Activated CD4-positive, alpha-beta T cell treated with anti-CD3 and anti-CD28 coated beads, Interleukin-2, amount 50 U/mL, for 4 hours (primary cell): ENCODE measurements around the gene NMNAT2.
"Not testable (repeated sequence)": the region's sequence is repeated elsewhere in the genome, so short reads cannot be mapped to it uniquely, and the experiment has no call there.

ENCODE experiments used
- DNase-seq, 2 experiments: peaks; one replicate each; pipeline ENCODE4 v3.0.0-alpha.2; 2020

The NMNAT2 gene

GRCh38 chr1:183282101-183282855 lies 135.9 kb downstream of the NMNAT2 start:
- DNase-seq, result no peak

DNA sequence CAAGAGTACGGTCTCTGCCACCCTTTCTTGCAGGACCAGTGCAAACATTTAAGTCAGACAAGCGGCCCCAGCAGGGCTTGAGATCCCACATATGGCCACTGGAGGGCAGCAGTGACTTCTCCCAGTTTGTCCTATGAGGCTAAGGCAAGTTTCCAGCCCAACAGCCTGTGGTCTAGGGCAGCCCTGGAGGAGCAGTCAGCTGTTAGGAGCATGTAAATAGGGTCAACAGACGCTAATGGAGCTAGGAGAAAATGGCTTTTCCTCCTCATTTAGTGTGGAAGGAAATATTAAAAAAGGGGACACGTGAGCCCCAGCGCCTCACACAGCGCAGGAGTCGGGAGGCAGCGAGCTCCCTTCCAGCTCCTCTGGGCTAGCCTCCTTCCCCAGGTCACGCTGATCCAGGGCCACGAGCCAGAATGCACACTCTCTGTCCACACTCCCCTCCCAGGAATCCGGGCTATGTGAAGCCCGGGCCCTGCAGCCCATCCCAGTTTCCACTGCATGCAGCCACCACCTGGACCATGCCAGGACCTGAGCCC lies 136.6 kb downstream of the NMNAT2 start:
- DNase-seq, result peak; percentile 60 to 67

DNA sequence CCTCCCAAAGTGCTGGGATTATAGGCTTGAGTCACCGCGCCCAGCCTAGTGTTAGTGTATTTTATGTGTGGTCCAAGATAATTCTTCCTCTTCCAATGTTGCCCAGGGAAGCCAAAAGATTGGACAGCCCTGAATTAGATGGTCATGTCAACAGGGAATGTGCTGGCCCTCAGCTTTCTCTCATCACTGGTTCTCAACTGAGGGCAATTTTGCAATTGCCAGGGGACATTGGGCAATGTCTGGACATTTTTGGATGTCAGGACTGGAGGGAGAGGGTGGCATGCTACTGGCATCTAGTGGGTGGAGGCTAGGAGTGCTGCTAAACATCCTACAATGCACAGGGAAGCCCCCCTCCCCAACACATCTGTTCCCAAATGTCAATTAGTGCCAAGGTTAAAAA lies 137.1 kb downstream of the NMNAT2 start:
- DNase-seq, result no peak

DNA sequence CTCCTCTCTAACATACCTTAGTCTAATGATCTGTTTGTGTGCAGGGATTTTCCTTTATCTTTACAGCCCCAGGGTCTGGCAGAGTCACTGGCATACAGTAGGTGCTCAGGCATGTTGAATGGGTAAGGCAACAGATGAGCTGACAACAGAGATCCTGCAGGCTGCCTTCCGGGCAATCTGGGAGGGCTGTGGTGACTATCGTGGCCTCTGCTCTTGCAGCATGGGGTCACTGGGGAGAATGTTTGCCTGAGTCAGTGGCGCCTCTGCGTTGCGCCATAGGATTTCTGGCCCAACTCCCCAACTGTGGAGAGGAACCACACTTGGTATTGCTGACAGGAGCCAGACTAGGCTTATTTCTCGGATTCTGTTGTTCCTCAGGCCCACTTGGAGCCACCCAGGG lies 138.3 kb downstream of the NMNAT2 start:
- DNase-seq, result no peak

DNA sequence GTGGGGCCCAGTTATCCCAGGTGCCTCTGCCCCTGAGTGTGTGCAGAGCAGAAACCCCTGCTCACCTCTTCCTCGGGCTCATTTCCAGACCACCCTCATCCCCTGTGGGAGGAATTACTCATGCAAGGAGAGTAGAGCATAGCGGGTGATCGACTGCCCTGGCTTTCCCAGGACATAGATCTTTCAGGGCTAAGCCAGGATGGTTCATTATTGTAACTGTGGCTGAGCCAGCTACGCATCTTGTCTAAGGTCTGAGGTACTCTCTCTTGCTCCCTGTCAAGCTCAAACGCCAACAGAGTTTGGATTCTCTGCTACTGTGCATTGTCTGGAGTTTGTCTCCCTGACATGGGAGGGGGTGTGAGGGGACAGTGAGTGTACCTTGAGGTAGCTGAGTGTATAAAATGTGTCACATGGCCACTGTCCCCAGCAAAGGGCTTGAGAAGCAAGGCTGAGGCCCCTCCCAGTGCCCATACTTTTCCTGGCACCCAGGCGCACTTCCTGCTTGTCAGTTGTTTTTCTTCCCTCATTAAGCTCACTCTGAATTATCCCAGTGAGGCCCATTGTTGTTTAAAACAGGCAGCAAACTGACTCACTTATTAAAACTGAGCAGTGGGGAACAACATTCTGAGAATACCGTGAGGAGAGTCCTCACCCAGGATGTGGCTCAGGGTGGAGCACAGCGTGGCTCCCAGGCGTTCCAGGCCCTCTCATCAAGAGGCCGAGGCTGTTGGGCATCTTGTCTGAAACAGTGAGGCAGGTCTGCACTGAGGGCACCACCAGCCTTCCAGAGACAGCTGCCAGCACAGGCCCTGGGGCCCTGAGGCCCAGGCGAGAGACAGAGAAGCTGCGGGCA lies 139.2 kb downstream of the NMNAT2 start:
- no peak for DNase-seq

GRCh38 chr1:183277821-183278738 lies 140.1 kb downstream of the NMNAT2 start:
- DNase-seq, result no peak

GRCh38 chr1:183276386-183277080 lies 141.6 kb downstream of the NMNAT2 start:
- DNase-seq, result no peak

DNA sequence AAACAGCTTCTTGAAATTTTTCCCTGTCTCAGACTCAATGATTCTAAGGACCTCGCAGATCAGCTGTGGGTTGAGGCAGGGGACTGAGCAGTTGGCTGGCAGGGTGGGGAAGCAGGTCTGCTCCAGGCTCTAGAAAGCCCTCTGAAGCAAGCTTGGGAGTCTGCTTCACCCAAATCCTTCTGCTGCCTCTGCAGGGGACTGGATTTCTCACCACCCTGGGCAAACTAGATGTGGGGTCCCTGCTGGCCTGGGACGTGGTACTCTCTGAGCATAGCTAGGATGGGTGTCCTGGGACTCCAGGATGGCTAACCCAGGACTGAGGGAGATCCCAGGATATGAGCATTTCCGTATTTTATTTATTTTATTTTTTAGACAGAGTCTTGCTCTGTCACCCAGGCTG lies 142.9 kb downstream of the NMNAT2 start:
- no peak for DNase-seq

DNA sequence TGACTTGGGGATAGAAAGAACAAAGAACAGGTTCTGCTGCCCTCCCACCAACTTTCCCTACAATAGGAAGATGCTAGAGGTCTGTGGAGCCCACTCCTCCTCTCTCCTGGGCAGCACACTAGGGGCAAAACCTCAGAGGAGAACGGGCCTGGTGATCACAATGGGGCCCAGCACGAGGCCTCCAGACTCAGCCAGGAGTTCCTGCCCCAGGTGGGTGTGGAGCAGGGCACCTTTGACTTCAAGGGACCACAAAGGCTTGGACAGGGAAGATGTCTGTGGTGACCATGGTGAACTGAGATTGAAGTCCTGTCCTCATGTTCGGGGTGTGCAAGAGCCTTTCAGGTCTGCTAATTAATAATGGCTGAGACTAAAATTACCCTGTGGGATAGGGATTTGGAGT lies 143.3 kb downstream of the NMNAT2 start:
- no peak for DNase-seq

DNA sequence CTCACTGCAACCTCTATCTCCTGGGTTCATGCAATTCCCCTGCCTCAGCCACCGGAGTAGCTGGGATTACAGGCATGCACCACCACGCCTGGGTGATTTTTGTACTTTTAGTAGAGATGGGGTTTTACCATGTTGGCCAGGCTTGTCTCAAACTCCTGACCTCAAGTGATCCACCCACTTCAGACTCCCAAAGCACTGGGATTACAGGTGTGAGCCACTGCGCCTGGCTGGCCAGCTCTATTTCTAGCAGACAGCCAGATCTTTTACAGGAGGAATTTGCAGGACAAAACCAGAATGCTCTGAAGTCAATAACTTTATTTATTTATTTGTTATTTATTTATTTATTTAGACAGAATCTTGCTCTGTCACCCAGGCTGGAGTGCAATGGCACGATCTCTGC lies 144.2 kb downstream of the NMNAT2 start:
- DNase-seq, result not testable (repeated sequence)

GRCh38 chr1:183273300-183273699 lies 144.9 kb downstream of the NMNAT2 start:
- no peak for DNase-seq

DNA sequence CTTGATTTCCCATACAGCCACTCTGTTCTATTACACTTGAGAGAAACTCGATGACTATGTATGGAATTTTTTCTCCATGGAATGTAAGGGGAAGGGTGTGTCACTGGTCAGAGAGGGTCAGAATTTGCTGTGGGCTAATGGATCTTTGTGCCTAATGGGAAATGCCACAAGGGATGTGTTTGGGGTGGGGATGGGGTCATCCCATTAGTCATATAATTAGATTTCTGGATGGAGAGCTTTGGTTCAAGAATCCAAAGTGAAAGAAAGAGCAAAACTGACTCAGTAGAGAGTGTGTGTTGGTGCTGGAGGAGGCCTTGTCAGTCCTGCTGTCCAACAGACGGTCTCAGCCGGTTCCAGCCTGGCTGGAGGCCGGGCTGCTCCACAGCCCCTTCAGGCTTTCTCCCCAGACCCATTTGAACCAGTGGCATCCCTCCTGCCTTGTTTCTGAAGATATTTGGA lies 145.8 kb downstream of the NMNAT2 start:
- DNase-seq, result no peak

GRCh38 chr1:183270541-183271141 lies 147.5 kb downstream of the NMNAT2 start:
- DNase-seq, result no peak

- no peak for DNase-seq
Observed at GRCh38 chr1:183267646-183268431, 150.3 kb downstream of the NMNAT2 start.

GRCh38 chr1:183263886-183264602 lies 154.1 kb downstream of the NMNAT2 start:
- no peak for DNase-seq

GRCh38 chr1:183262628-183263200 lies 155.5 kb downstream of the NMNAT2 start:
- no peak for DNase-seq

- no peak for DNase-seq
Observed at GRCh38 chr1:183259924-183260323, 158.3 kb downstream of the NMNAT2 start.

DNA sequence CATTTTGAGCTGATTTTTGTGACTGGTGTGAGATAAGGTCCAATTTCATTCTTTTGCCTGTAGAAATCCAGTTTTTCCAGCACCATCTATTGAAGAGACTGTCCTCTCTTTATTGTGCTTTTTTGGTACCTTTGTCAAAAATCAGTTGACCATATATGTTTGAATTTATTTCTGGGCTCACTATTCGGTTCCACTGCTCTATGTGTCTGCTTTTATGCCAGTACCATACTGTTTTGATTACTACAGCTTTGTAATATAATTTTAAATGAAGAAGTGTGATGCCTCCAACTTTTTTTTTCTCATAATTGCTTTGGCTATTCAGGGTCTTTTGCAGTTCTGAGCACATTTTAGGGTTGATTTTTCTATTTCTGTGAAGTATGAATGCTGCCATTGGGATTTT lies 163.1 kb downstream of the NMNAT2 start:
- no peak for DNase-seq

DNA sequence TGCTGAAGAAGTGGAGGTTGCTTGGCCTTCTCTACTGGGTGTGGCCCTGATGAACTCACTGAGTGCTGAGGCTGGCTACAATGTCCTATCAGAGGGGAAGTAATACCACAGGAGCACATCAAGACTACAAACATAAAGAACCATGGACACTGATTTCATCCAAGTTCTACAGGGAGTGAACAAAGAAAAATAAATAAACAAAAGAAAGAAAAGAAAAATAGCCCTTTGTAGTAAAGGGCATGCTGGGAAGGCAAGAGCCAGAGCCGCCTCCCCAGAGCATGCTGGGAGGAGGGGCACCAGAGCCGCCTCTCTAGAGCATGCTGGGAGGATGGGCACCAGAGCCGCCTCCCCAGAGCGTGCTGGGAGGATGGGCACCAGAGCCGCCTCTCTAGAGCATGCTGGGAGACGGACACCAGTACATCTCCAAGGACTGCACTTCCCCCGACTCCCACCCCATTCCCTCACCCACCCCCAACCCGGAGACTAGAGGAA lies 166.2 kb downstream of the NMNAT2 start:
- DNase-seq, result no peak
